GM12891 (cell line): ENCODE results near the gene EPS8. TPM values are rescaled to one million over a fixed set of nuclear protein-coding genes. Genes with fewer than 3 reads are reported as not detected.

Source experiments
- DNase-seq: peaks from one replicate; pipeline ENCODE4 v3.0.0; 2011; ENCODE audit warnings: low spot score; ENCODE audit not compliant: insufficient read length
- FAIRE-seq: peaks from 2 replicates; lab custom pipeline; 2011; peaks lifted over from hg19 to GRCh38; lab: Jason Lieb, UNC
- PAX5 ChIP-seq: IDR thresholded peaks from 2 replicates; pipeline ENCODE4 v1.6.1; 2011; ENCODE audit warnings: low read length, moderate library complexity, mild to moderate bottlenecking; ENCODE audit not compliant: insufficient read depth, severe bottlenecking
- POLR2A ChIP-seq: IDR thresholded peaks from 2 replicates; pipeline ENCODE4 v1.6.1; 2011; ENCODE audit warnings: low read depth, low read length, control low read depth
- POLR2AphosphoS5 ChIP-seq: IDR thresholded peaks from 2 replicates; pipeline ENCODE4 v1.6.1; 2011; ENCODE audit warnings: low read depth, low read length, control low read depth
- POU2F2 ChIP-seq: IDR thresholded peaks from 2 replicates; pipeline ENCODE4 v1.6.1; 2011; ENCODE audit warnings: low read depth, mild to moderate bottlenecking, control low read depth, low read length, moderate library complexity
- SPI1 ChIP-seq: IDR thresholded peaks from 2 replicates; pipeline ENCODE4 v1.6.1; 2011; ENCODE audit warnings: low read depth, low read length, control low read depth
- TAF1 ChIP-seq: IDR thresholded peaks from 2 replicates; pipeline ENCODE4 v1.6.1; 2011; ENCODE audit warnings: low read depth, low read length, control low read depth
- polyA plus RNA-seq: library from polyadenylated mRNA; unstranded; fragments of >200 nt; gene quantifications from one replicate; pipeline ENCODE4 v1.2.1, GENCODE V29; 2012; ENCODE audit warnings: low read depth, missing spikeins, inconsistent platforms; ENCODE audit not compliant: missing spikeins

Gene EPS8
- 0.82 TPM for polyA plus RNA-seq

GRCh38 chr12:15789220-15790171 is at the start of gene EPS8:
TSS of gene EPS8 (minus strand) at chr12:15789388. CDS start at chr12:15682951, 106,437 bp downstream.
- TF ChIP-seq POLR2A, result no peak
- peak; percentile 77 for DNase-seq
- peak; percentile 81 for FAIRE-seq

GRCh38 chr12:15837141-15837790 is 48.1 kb upstream of the EPS8 start:
- no peak for DNase-seq
- no peak for FAIRE-seq
- TF ChIP-seq POLR2AphosphoS5 (no peak), POLR2A (no peak)

GRCh38 chr12:15834575-15834974 is 45.4 kb upstream of the EPS8 start:
- FAIRE-seq, result no peak
- no peak for DNase-seq
- TF ChIP-seq POU2F2, result no peak
- no peak for TF ChIP-seq POLR2A
- no peak for TF ChIP-seq TAF1

- DNase-seq (no peak), FAIRE-seq (no peak)
- no peak for TF ChIP-seq TAF1
- no peak for TF ChIP-seq SPI1
These were observed 42.3 kb upstream of the EPS8 start for GRCh38 chr12:15831315-15831978.

GRCh38 chr12:15830538-15830937 is 41.4 kb upstream of the EPS8 start:
- FAIRE-seq (no peak), DNase-seq (no peak)
- TF ChIP-seq POU2F2, result no peak
- no peak for TF ChIP-seq SPI1
- TF ChIP-seq PAX5, result no peak
- TF ChIP-seq POLR2A, result no peak
- no peak for TF ChIP-seq POLR2AphosphoS5
- no peak for TF ChIP-seq TAF1

- TF ChIP-seq PAX5 (no peak), SPI1 (no peak), TAF1 (no peak), POLR2AphosphoS5 (no peak), POLR2A (no peak), POU2F2 (no peak)
- no peak for FAIRE-seq
- DNase-seq, result no peak
These were observed 40.8 kb upstream of the EPS8 start for GRCh38 chr12:15829949-15830348.

- FAIRE-seq (no peak), DNase-seq (no peak)
- no peak for TF ChIP-seq POLR2AphosphoS5
- TF ChIP-seq TAF1, result no peak
- no peak for TF ChIP-seq SPI1
- no peak for TF ChIP-seq POU2F2
- no peak for TF ChIP-seq PAX5
- no peak for TF ChIP-seq POLR2A
These were observed 40.1 kb upstream of the EPS8 start for GRCh38 chr12:15829255-15829654.

- no peak for FAIRE-seq
- DNase-seq, result no peak
- TF ChIP-seq POLR2AphosphoS5, result no peak
- TF ChIP-seq PAX5, result no peak
- no peak for TF ChIP-seq POU2F2
- TF ChIP-seq SPI1, result no peak
- TF ChIP-seq POLR2A, result no peak
- TF ChIP-seq TAF1, result no peak
These were observed 37.9 kb upstream of the EPS8 start for GRCh38 chr12:15827136-15827535.

GRCh38 chr12:15824516-15824915 is 35.3 kb upstream of the EPS8 start:
- no peak for FAIRE-seq
- no peak for DNase-seq
- no peak for TF ChIP-seq SPI1
- no peak for TF ChIP-seq TAF1
- TF ChIP-seq POU2F2, result no peak
- TF ChIP-seq PAX5, result no peak
- no peak for TF ChIP-seq POLR2A
- no peak for TF ChIP-seq POLR2AphosphoS5
